DND-41 (cell line): Measurements from ENCODE around the gene SLC2A1.

Experiments used
- CTCF ChIP-seq: IDR thresholded peaks from 2 replicates; pipeline ENCODE4 v1.5.1; 2012; ENCODE audit warnings: borderline replicate concordance, low read length, moderate library complexity, mild to moderate bottlenecking; ENCODE audit not compliant: poor library complexity, severe bottlenecking; ENCODE audit errors: extremely low read depth
- EZH2 ChIP-seq: IDR thresholded peaks from 3 replicates; pipeline ENCODE4 v1.6.1; 2012; ENCODE audit warnings: borderline replicate concordance, low read depth, mild to moderate bottlenecking, moderate library complexity, low read length, inconsistent platforms; ENCODE audit not compliant: severe bottlenecking

- peak; percentile 39 for TF ChIP-seq CTCF
- TF ChIP-seq EZH2, result no peak
Observed at GRCh38 chr1:42924082-42924850, 34.4 kb downstream of the SLC2A1 start.
